Suprapubic skin (tissue), 4 donors: ENCODE measurements around the gene PHF23. TPM values are rescaled to one million over a fixed set of nuclear protein-coding genes. Genes with fewer than 3 reads are reported as not detected.

Source experiments
- DNase-seq, 2 donors: peaks; one replicate each; pipeline ENCODE4 v3.0.0-alpha.2; 2019; ENCODE audit warnings: low spot score in 2 of 2
- H3K27ac ChIP-seq: fragments of 200-600 bp; sonication (generic); one replicate; pipeline ENCODE4 v1.5.1; 2019
- H3K27me3 ChIP-seq: fragments of 200-600 bp; sonication (generic); one replicate; pipeline ENCODE4 v1.5.1; 2019
- H3K36me3 ChIP-seq: fragments of 200-600 bp; sonication (generic); one replicate; pipeline ENCODE4 v1.5.1; 2019
- H3K4me1 ChIP-seq: fragments of 200-600 bp; sonication (generic); one replicate; pipeline ENCODE4 v1.5.1; 2019
- H3K4me3 ChIP-seq: fragments of 200-600 bp; sonication (generic); one replicate; pipeline ENCODE4 v1.5.1; 2019; ENCODE audit warnings: mild to moderate bottlenecking
- H3K9me3 ChIP-seq: fragments of 200-600 bp; sonication (generic); one replicate; pipeline ENCODE4 v1.5.1; 2019
- EP300 ChIP-seq: sonication (generic); formaldehyde crosslinking; IDR thresholded peaks from one replicate; pipeline ENCODE4 v1.6.1; 2017; ENCODE audit warnings: antibody characterized with exemption
- POLR2A ChIP-seq, 2 donors: fragments of 450-650 bp; IDR thresholded peaks; one replicate each; pipeline ENCODE4 v1.6.1; 2017; ENCODE audit warnings: antibody characterized with exemption in 2 of 2, mild to moderate bottlenecking in 2 of 2, moderate library complexity in 2 of 2
- POLR2AphosphoS5 ChIP-seq, 3 donors: sonication (generic); formaldehyde crosslinking; IDR thresholded peaks; one replicate each; pipeline ENCODE4 v1.6.1; 2017; ENCODE audit warnings: antibody characterized with exemption in 3 of 3
- WGBS: methylation state at CpG from one replicate; pipeline ENCODE4 v1.1.5; 2018; 5-methylcytosine and 5-hydroxymethylcytosine counted together
- total RNA-seq, 4 donors: library from RNA; depleted of rRNA; stranded (reverse); fragments of >200 nt; gene quantifications; one replicate each; pipeline ENCODE4 v1.1.0, GENCODE V29; 2016
- TF ChIP-seq, protein P1 (sequence below), 2 donors: fragments of 200-600 bp in 1 of 2; fragments of 450-650 bp in 1 of 2; sonication (generic) in 1 of 2; IDR thresholded peaks; one replicate each; pipeline ENCODE4 v1.5.1; 2016 to 2019; ENCODE audit warnings: antibody characterized with exemption in 2 of 2, mild to moderate bottlenecking in 1 of 2, moderate library complexity in 1 of 2

The PHF23 gene
- total RNA-seq, 4 donors from 2014 or later = 19.0 to 35.0 (median 29.1) TPM

DNA sequence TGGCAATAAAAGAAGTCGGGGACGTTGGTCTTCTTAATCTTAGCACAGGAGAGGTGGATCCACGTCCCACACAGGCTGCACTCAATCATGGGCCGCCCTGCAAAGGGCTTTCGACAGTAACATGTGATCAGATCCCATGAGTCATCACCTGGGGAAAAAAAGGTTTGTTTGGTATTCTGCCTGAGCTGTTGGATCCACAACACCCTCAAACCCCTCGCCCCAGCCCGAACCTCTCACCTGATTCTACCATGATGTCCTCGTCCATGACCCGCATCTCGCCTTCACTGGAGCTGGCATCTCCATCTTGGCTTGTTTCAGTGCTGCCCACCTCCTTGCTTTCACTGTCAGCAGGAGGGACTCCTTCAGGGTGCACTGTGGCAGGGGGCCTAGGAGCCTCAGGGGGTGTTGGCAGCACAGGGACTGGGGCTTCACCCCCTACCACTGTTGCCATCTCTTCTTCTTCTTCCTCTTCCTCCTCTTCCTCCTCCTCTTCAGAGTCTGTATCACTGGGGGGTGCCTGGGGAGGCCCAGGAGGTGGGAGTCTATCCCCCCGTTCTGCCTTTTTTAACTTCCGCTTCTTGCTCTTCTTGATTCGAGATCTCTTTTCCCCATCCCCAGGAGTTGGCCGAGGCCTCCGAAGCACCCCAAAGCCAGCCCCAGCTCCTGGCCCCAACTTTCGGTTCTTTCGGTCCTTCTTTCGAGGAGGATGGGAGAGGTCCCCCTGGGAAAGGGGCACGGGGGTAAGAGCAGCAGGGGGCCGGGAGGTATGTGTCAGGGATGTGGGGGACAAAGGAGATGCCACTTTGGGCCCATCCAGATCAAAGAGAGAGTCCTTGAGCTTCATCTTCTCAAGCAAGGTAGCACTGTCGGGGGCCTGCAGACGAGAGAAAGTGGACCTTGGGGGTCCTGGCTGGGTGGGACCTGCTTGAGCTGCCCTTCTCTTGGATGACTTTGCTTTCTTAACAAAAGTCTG lies 3.3 kb downstream of the PHF23 start:
- peaks cover 9% of the 10 kb centered on the region for H3K36me3 ChIP-seq
- H3K27ac ChIP-seq = no peak overlapping the region

DNA sequence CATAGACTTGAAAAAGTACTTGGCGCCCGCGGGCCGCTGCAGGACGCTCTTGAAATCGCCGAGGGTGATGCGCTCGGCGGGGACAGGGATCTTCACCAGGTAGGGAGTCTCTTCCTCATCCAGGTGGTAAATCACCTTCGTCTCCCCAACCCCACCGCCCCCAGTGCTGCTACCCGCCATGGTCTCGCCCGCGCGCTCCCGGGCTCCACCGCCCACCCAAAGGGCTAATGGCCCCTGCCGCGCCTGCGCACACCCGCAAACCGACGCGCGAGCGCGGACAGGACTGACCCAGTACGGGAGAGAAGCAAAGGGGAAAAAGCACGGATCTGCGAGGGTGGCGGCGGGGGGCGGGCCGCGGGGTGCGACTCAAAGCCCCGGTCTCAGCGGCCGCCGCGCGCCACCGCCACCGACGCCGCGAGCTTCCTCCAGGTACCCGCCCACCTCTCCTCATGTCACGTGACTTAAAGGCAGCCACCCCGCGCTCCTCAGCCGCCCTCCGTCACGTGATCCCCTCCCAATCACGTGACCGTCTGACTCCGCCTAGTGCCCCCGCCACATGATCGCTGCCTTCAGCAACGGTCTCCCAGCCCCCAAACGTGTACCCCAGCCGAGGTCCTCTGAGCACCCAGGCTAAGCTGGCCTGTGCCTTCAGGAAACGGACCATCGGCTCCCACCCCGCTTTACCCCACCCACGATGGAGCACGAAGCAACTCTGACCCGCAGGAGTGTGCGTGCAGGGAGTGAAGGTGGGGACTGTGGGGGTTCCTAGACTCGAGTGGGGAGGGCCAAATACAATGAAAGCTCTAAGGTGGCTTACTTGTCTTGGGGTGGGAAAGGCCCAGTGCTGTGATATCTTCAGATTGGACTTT lies 4.9 kb downstream of the PHF23 start, which contains the start of gene DVL2:
Gene DVL2 (minus strand): TSS at position 435 of the 869 bp plus-strand sequence. CDS start 255 bp downstream, at position 180.
- H3K4me1 ChIP-seq = peaks cover 64% of the 10 kb centered on the region
- TF ChIP-seq POLR2A (IDR thresholded peaks at IDR 0.05) (peak in 1 of 2 donors; percentile 65), EP300 (no peak), POLR2AphosphoS5 (IDR thresholded peaks at IDR 0.05) (peak in 2 of 3 donors; percentile 76 to 85)
- TF ChIP-seq, protein P1, sequence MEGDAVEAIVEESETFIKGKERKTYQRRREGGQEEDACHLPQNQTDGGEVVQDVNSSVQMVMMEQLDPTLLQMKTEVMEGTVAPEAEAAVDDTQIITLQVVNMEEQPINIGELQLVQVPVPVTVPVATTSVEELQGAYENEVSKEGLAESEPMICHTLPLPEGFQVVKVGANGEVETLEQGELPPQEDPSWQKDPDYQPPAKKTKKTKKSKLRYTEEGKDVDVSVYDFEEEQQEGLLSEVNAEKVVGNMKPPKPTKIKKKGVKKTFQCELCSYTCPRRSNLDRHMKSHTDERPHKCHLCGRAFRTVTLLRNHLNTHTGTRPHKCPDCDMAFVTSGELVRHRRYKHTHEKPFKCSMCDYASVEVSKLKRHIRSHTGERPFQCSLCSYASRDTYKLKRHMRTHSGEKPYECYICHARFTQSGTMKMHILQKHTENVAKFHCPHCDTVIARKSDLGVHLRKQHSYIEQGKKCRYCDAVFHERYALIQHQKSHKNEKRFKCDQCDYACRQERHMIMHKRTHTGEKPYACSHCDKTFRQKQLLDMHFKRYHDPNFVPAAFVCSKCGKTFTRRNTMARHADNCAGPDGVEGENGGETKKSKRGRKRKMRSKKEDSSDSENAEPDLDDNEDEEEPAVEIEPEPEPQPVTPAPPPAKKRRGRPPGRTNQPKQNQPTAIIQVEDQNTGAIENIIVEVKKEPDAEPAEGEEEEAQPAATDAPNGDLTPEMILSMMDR (IDR thresholded peaks at IDR 0.05) = no peak
- peak; percentile 98 to 99 for DNase-seq

More for the DNA sequence above, 3.3 kb downstream of the PHF23 start:
- Histone ChIP-seq H3K4me1 (peaks cover 71% of the 10 kb centered on the region), H3K9me3 (no peaks in the 10 kb centered on the region), H3K27me3 (no peaks in the 10 kb centered on the region), H3K4me3 (no peak overlapping the region)
- no peak for TF ChIP-seq EP300
- TF ChIP-seq POLR2AphosphoS5 (IDR thresholded peaks at IDR 0.05) = no peak
- TF ChIP-seq POLR2A (IDR thresholded peaks at IDR 0.05) = no peak
- TF ChIP-seq, protein P1 (IDR thresholded peaks at IDR 0.05) = no peak
- peak in 1 of 2 donors; percentile 58 for DNase-seq
- WGBS = 79% methylated on average over 22 of the region's 22 CpGs

DNA sequence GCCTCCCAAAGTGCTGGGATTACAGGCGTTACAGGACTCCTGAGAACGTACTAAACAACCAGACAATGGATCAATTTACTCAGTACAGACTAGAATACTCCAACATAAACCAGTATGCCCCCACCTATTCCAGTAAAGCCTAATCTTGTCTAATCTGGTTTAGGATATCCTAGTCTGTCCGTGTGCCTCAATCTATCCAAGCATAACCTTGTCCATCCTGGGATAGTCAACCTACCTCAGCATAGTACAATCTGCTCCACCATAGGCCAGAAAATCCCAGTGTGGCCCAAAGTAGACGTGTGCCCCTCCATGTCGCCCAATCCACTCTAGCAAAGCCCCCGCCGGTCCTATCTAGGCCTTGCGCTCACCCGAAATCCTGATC lies 5.6 kb downstream of the PHF23 start:
- 0% methylated on average over 9 of the region's 9 CpGs for WGBS
- H3K27ac ChIP-seq = peak overlapping the region; percentile 87
- TF ChIP-seq EP300 (no peak), POLR2AphosphoS5 (IDR thresholded peaks at IDR 0.05) (no peak), POLR2A (IDR thresholded peaks at IDR 0.05) (no peak)
- TF ChIP-seq, protein P1 (IDR thresholded peaks at IDR 0.05) = no peak
- H3K4me1 ChIP-seq = peaks cover 66% of the 10 kb centered on the region
- no peak for DNase-seq
- peak overlapping the region; percentile 83 for H3K4me3 ChIP-seq
- no peaks in the 10 kb centered on the region for H3K9me3 ChIP-seq
- H3K27me3 ChIP-seq = no peaks in the 10 kb centered on the region
- peaks cover 12% of the 10 kb centered on the region for H3K36me3 ChIP-seq

More for the DNA sequence above, 4.9 kb downstream of the PHF23 start, which contains the start of gene DVL2:
- H3K4me3 ChIP-seq = peak within 1 kb of the TSS; percentile 83
- no peaks in the 10 kb centered on the region for H3K9me3 ChIP-seq
- H3K27ac ChIP-seq = peak within 1 kb of the TSS; percentile 87
- H3K36me3 ChIP-seq = peaks cover 6% of the 10 kb centered on the region
- WGBS = 2% methylated on average over 13 of the region's 72 CpGs
- no peaks in the 10 kb centered on the region for H3K27me3 ChIP-seq

DNA sequence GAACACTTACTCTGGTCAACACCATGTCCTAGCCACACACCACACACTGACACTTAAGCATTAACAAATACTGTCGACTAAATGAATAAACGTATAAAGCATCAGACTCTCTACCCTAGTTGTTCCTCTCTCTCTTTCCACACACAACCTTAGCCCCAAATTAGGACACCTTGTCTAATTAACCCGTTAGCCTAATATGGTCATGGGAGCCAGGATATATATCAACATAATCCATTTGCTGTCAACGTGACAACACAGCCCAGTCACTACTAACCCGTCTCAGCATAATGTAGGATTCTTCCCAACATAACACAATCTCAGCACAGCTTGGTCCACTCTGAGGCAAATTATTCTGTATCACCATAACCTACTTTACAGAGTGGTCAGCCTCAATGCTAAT lies 7.1 kb downstream of the PHF23 start:
- WGBS = 79% methylated on average over 5 of the region's 5 CpGs
- no peak for DNase-seq

More for the DNA sequence above, 7.1 kb downstream of the PHF23 start:
- Histone ChIP-seq H3K4me3 (no peak overlapping the region), H3K36me3 (peaks cover 23% of the 10 kb centered on the region), H3K27ac (no peak overlapping the region), H3K9me3 (no peaks in the 10 kb centered on the region), H3K27me3 (no peaks in the 10 kb centered on the region), H3K4me1 (peaks cover 63% of the 10 kb centered on the region)
- TF ChIP-seq, protein P1 (IDR thresholded peaks at IDR 0.05) = no peak
- TF ChIP-seq POLR2A (IDR thresholded peaks at IDR 0.05) (no peak), POLR2AphosphoS5 (IDR thresholded peaks at IDR 0.05) (no peak), EP300 (no peak)
